Upper lobe of left lung (tissue), 6 donors: Measurements from ENCODE around the gene TMCC3. TPM values are rescaled to one million over a fixed set of nuclear protein-coding genes. Genes with fewer than 3 reads are reported as not detected.

Source experiments
- ATAC-seq, 2 donors: fragments of 200-7000 bp; cut with Tn5 transposase; one replicate each; pipeline ENCODE4 v1.9.1; 2022; ENCODE audit warnings: mild to moderate bottlenecking in 2 of 2, moderate library complexity in 2 of 2; ENCODE audit not compliant: low FRiP score in 2 of 2
- DNase-seq, 2 donors: peaks; one replicate each; pipeline ENCODE4 v3.0.0-alpha.2; 2019 to 2020
- H3K27ac ChIP-seq, 4 donors: fragments of 200-600 bp; sonication (generic); one replicate each; pipeline ENCODE4 v1.5.1; 2016 to 2019
- H3K27me3 ChIP-seq, 4 donors: fragments of 200-600 bp; sonication (generic); one replicate each; pipeline ENCODE4 v1.5.1; 2017 to 2019
- H3K36me3 ChIP-seq, 4 donors: fragments of 200-600 bp; sonication (generic); one replicate each; pipeline ENCODE4 v1.5.1; 2016 to 2019
- H3K4me1 ChIP-seq, 4 donors: fragments of 200-600 bp; sonication (generic); one replicate each; pipeline ENCODE4 v1.5.1; 2018 to 2019
- H3K4me3 ChIP-seq, 4 donors: fragments of 200-600 bp; sonication (generic); one replicate each; pipeline ENCODE4 v1.5.1; 2017 to 2019; ENCODE audit warnings: mild to moderate bottlenecking in 2 of 4, moderate library complexity in 1 of 4
- H3K9me3 ChIP-seq, 4 donors: fragments of 200-600 bp; sonication (generic); one replicate each; pipeline ENCODE4 v1.5.1; 2018 to 2019
- CTCF ChIP-seq, 6 experiments: fragments of 450-650 bp in 4 of 6; fragments of 200-600 bp in 2 of 6; sonication (generic) in 2 of 6; IDR thresholded peaks; one replicate each; pipeline ENCODE4 v1.5.1; 2016 to 2019; ENCODE audit warnings: antibody characterized with exemption in 6 of 6
- EP300 ChIP-seq, 4 donors: sonication (generic); formaldehyde crosslinking; IDR thresholded peaks; one replicate each; pipeline ENCODE4 v1.5.1; 2017; ENCODE audit warnings: antibody characterized with exemption in 4 of 4, control low read depth in 2 of 4
- POLR2A ChIP-seq, 4 donors: fragments of 450-650 bp; IDR thresholded peaks; one replicate each; pipeline ENCODE4 v1.5.1; 2016 to 2017; ENCODE audit warnings: antibody characterized with exemption in 4 of 4, mild to moderate bottlenecking in 2 of 4
- POLR2AphosphoS5 ChIP-seq, 2 donors: sonication (generic); formaldehyde crosslinking; IDR thresholded peaks; one replicate each; pipeline ENCODE4 v1.5.1; 2017; ENCODE audit warnings: antibody characterized with exemption in 2 of 2
- WGBS, 2 donors: methylation state at CpG; one replicate each; pipeline ENCODE4 v1.1.5; 2017 to 2018; 5-methylcytosine and 5-hydroxymethylcytosine counted together
- total RNA-seq, 6 donors: library from RNA; depleted of rRNA in 4 of 6; stranded (reverse); fragments of >200 nt in 4 of 6; gene quantifications; one replicate each; pipeline versions ENCODE4 v1.1.0 to v1.2.1, GENCODE V29; 2016 to 2021
- donor health status: DM: no; HTN: no; CAD: no; lungs with moderate emphysema.
- donor health status: DM: no; HTN: yes; CAD: no; lungs with severe emphysema.

TMCC3 gene
- total RNA-seq, 6 donors from 2014 or later: 5.4 to 17.4 (median 12.7) TPM

GRCh38 chr12:94634717-94635116 is 15.6 kb downstream of the TMCC3 start:
- no peaks in the 10 kb centered on the region for H3K27me3 ChIP-seq
- no peak for DNase-seq
- peaks cover 0 to 2% (median 0%) of the 10 kb centered on the region in 4 donors for H3K4me1 ChIP-seq
- ATAC-seq: no peak
- TF ChIP-seq POLR2A (IDR thresholded peaks at IDR 0.05) (no peak), CTCF (IDR thresholded peaks at IDR 0.05) (no peak), POLR2AphosphoS5 (IDR thresholded peaks at IDR 0.05) (no peak), EP300 (IDR thresholded peaks at IDR 0.05) (no peak)
- no peak overlapping the region for H3K4me3 ChIP-seq
- H3K9me3 ChIP-seq: no peaks in the 10 kb centered on the region
- WGBS, 2 donors: 86 to 92% methylated on average over 2 of the region's 2 CpGs
- no peak overlapping the region for H3K27ac ChIP-seq
- H3K36me3 ChIP-seq: no peaks in the 10 kb centered on the region

- WGBS, 2 donors: 90 to 91% methylated on average over 1 of the region's 1 CpG
Measured at GRCh38 chr12:94633401-94633800, 17.0 kb downstream of the TMCC3 start.

GRCh38 chr12:94631058-94631457 is 19.3 kb downstream of the TMCC3 start:
- H3K27ac ChIP-seq: no peak overlapping the region
- H3K36me3 ChIP-seq: no peaks in the 10 kb centered on the region
- DNase-seq (no peak), ATAC-seq (no peak)
- TF ChIP-seq POLR2AphosphoS5 (IDR thresholded peaks at IDR 0.05): no peak
- TF ChIP-seq POLR2A (IDR thresholded peaks at IDR 0.05): no peak
- no peak for TF ChIP-seq EP300 (IDR thresholded peaks at IDR 0.05)
- TF ChIP-seq CTCF (IDR thresholded peaks at IDR 0.05): no peak
- H3K9me3 ChIP-seq: no peaks in the 10 kb centered on the region
- H3K27me3 ChIP-seq: no peaks in the 10 kb centered on the region
- WGBS, 2 donors: 91 to 95% methylated on average over 3 of the region's 3 CpGs
- H3K4me3 ChIP-seq: no peak overlapping the region
- H3K4me1 ChIP-seq: peaks cover 0 to 2% (median 0%) of the 10 kb centered on the region in 4 donors

More at GRCh38 chr12:94633401-94633800, 17.0 kb downstream of the TMCC3 start:
- no peaks in the 10 kb centered on the region for H3K27me3 ChIP-seq
- H3K4me3 ChIP-seq: no peak overlapping the region
- ATAC-seq: no peak
- no peak for DNase-seq
- TF ChIP-seq EP300 (IDR thresholded peaks at IDR 0.05) (no peak), CTCF (IDR thresholded peaks at IDR 0.05) (no peak), POLR2A (IDR thresholded peaks at IDR 0.05) (no peak), POLR2AphosphoS5 (IDR thresholded peaks at IDR 0.05) (no peak)
- no peaks in the 10 kb centered on the region for H3K36me3 ChIP-seq
- no peak overlapping the region for H3K27ac ChIP-seq
- peaks cover 0 to 2% (median 0%) of the 10 kb centered on the region in 4 donors for H3K4me1 ChIP-seq
- H3K9me3 ChIP-seq: no peaks in the 10 kb centered on the region

- ATAC-seq (peak in 1 of 2 donors; percentile 49), DNase-seq (no peak)
- Histone ChIP-seq H3K27ac (no peak overlapping the region), H3K4me1 (no peaks in the 10 kb centered on the region), H3K27me3 (no peaks in the 10 kb centered on the region), H3K4me3 (no peak overlapping the region), H3K36me3 (no peaks in the 10 kb centered on the region), H3K9me3 (no peaks in the 10 kb centered on the region)
- no peak for TF ChIP-seq POLR2AphosphoS5 (IDR thresholded peaks at IDR 0.05)
- no peak for TF ChIP-seq EP300 (IDR thresholded peaks at IDR 0.05)
- no peak for TF ChIP-seq POLR2A (IDR thresholded peaks at IDR 0.05)
- no peak for TF ChIP-seq CTCF (IDR thresholded peaks at IDR 0.05)
- WGBS, 2 donors: 84 to 92% methylated on average over 6 of the region's 6 CpGs
Measured at GRCh38 chr12:94628819-94629472, 21.4 kb downstream of the TMCC3 start.

- Histone ChIP-seq H3K36me3 (no peaks in the 10 kb centered on the region), H3K4me1 (no peaks in the 10 kb centered on the region), H3K27me3 (no peaks in the 10 kb centered on the region), H3K9me3 (no peaks in the 10 kb centered on the region), H3K27ac (no peak overlapping the region), H3K4me3 (no peak overlapping the region)
- ATAC-seq (no peak), DNase-seq (no peak)
- no peak for TF ChIP-seq POLR2AphosphoS5 (IDR thresholded peaks at IDR 0.05)
- WGBS, 2 donors: 91 to 94% methylated on average over 4 of the region's 4 CpGs
Measured at GRCh38 chr12:94628369-94628768, 22.0 kb downstream of the TMCC3 start.
